K562 (cell line): ENCODE data around the gene PTGR2. TPM values are rescaled to one million over a fixed set of nuclear protein-coding genes. Genes with fewer than 3 reads are reported as not detected.
A peak's percentile ranks its signal among the peaks of the same experiment; 100 is the strongest.

Experiments
- CBFB ChIP-seq: sonication (generic); formaldehyde crosslinking; IDR thresholded peaks from 2 replicates; pipeline ENCODE4 v1.4.0; 2020; ENCODE audit warnings: mild to moderate bottlenecking, missing genetic modification reagents
- CEBPG ChIP-seq, 3 experiments: fragments of 200-800 bp in 1 of 3; sonication (Bioruptor generic) in 1 of 3; sonication (generic) in 1 of 3; formaldehyde crosslinking in 1 of 3; IDR thresholded peaks in 2 of 3; conservative IDR thresholded peaks in 1 of 3; 2 replicates each; pipeline versions ENCODE4 v1.6.1 to v1.8.0; 2016 to 2022; ENCODE audit warnings: missing compliant biosample characterization in 2 of 3, missing genetic modification characterization in 2 of 3, mild to moderate bottlenecking in 1 of 3, missing genetic modification reagents in 1 of 3
- KAT2B ChIP-seq: IDR thresholded peaks from one replicate; pipeline ENCODE4 v1.6.1; 2012; ENCODE audit warnings: low read depth, mild to moderate bottlenecking, control low read depth, inconsistent platforms, low read length, moderate library complexity
- KAT7 ChIP-seq: sonication (generic); formaldehyde crosslinking; IDR thresholded peaks from 2 replicates; pipeline ENCODE4 v1.8.0; 2022; ENCODE audit warnings: missing genetic modification reagents, mild to moderate bottlenecking, borderline replicate concordance
- MBD2 ChIP-seq: sonication (generic); IDR thresholded peaks from 2 replicates; pipeline ENCODE4 v1.6.1; 2016; ENCODE audit warnings: low read depth, borderline replicate concordance
- RFX7 ChIP-seq: fragments of 250-450 bp; sonication (Bioruptor Pico); IDR thresholded peaks from 2 replicates; pipeline ENCODE4 v1.5.1; 2021; ENCODE audit warnings: mild to moderate bottlenecking
- SIN3A ChIP-seq, 2 experiments: fragments of 150-350 bp in 1 of 2; IDR thresholded peaks; 2 replicates each; pipeline ENCODE4 v1.6.1; 2011 to 2016; ENCODE audit warnings: borderline replicate concordance in 2 of 2, low read depth in 2 of 2, low read length in 2 of 2, mild to moderate bottlenecking in 2 of 2, moderate library complexity in 2 of 2; ENCODE audit not compliant: control insufficient read depth in 1 of 2
- polyA plus RNA-seq, 8 experiments: library from polyadenylated mRNA; depleted of rRNA in 4 of 8; stranded (reverse) in 5 of 8; unstranded in 3 of 8; fragments of >200 nt; fragmentation: Nextera tagmentation in 2 of 8; fragmentation: Illumina TruSeq in 1 of 8; extraction: Ambion mirVana in 2 of 8; extraction: Trizol in 1 of 8; gene quantifications; 2 replicates each; pipeline versions ENCODE4 v1.2.1 to v1.2.3, GENCODE V29; 2011 to 2014; ENCODE audit warnings: inconsistent platforms in 1 of 8, missing spikeins in 1 of 8
- total RNA-seq, 7 experiments: library from RNA; depleted of rRNA in 6 of 7; stranded (reverse); fragments of >200 nt in 6 of 7; fragmentation: Illumina TruSeq in 2 of 7; extraction: Trizol in 2 of 7; gene quantifications; 2 replicates each; pipeline versions ENCODE4 v1.2.1 to v1.2.3, GENCODE V29; 2011 to 2021; ENCODE audit warnings: low replicate concordance in 1 of 7
- TF ChIP-seq, protein P1 (sequence below): fragments of 450-650 bp; IDR thresholded peaks from 2 replicates; pipeline ENCODE4 v1.6.1; 2016; ENCODE audit warnings: mild to moderate bottlenecking, moderate library complexity
- TF ChIP-seq, protein P2 (sequence below): fragments of 450-650 bp; IDR thresholded peaks from 2 replicates; pipeline ENCODE4 v1.6.1; 2016; ENCODE audit warnings: borderline replicate concordance
- TF ChIP-seq, protein P3 (sequence below): fragments of 200-800 bp; sonication (Bioruptor generic); IDR thresholded peaks from 2 replicates; pipeline ENCODE4 v1.6.1; 2017; ENCODE audit warnings: missing genetic modification characterization, missing compliant biosample characterization

PTGR2 gene
- total and polyA plus RNA-seq, 9 of the 15 experiments (the other 6 are each of a cell fraction or from before 2014, with no cell fraction given): 7.4 to 23.0 (median 13.0) TPM

DNA sequence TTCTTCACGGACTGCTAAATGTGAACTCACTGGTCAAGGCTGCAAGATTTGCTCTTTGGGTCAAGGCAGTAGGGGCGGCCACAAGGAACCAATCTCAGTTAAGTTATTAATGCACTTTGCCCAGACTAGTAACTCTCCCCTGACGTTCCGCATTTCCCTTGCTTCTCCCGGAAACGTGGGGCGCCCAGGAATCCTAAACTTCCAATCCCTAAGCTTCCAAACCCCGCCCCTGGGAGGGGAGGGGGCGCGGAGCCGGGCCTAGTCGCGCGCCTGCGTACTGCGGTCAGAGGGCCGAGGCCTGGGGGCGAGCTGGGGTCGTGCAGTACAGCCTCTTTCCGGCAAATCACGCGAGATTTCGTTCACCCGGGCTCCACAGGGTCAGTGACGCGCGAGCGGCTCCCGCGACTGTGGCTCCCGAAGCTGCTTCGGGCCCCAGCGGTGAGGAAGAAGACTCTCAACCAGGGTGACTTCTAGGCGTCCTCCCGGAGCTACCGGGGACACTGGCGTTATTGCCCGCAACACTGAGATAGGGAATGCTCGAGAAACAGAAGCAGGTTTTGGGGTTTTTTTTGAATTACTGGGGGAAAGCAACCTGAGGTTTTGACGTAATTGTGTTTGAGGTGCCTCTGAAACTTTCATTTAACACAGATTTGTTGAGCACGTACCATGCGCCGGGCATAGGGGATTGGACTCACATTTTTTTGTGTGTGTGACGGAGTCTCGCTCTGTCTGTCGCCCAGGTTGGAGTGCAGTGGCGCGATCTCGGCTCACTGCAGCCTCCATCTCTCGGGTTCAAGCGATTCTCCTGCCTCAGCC, at the start of gene PTGR2 (continued):
- TF ChIP-seq, protein P1, sequence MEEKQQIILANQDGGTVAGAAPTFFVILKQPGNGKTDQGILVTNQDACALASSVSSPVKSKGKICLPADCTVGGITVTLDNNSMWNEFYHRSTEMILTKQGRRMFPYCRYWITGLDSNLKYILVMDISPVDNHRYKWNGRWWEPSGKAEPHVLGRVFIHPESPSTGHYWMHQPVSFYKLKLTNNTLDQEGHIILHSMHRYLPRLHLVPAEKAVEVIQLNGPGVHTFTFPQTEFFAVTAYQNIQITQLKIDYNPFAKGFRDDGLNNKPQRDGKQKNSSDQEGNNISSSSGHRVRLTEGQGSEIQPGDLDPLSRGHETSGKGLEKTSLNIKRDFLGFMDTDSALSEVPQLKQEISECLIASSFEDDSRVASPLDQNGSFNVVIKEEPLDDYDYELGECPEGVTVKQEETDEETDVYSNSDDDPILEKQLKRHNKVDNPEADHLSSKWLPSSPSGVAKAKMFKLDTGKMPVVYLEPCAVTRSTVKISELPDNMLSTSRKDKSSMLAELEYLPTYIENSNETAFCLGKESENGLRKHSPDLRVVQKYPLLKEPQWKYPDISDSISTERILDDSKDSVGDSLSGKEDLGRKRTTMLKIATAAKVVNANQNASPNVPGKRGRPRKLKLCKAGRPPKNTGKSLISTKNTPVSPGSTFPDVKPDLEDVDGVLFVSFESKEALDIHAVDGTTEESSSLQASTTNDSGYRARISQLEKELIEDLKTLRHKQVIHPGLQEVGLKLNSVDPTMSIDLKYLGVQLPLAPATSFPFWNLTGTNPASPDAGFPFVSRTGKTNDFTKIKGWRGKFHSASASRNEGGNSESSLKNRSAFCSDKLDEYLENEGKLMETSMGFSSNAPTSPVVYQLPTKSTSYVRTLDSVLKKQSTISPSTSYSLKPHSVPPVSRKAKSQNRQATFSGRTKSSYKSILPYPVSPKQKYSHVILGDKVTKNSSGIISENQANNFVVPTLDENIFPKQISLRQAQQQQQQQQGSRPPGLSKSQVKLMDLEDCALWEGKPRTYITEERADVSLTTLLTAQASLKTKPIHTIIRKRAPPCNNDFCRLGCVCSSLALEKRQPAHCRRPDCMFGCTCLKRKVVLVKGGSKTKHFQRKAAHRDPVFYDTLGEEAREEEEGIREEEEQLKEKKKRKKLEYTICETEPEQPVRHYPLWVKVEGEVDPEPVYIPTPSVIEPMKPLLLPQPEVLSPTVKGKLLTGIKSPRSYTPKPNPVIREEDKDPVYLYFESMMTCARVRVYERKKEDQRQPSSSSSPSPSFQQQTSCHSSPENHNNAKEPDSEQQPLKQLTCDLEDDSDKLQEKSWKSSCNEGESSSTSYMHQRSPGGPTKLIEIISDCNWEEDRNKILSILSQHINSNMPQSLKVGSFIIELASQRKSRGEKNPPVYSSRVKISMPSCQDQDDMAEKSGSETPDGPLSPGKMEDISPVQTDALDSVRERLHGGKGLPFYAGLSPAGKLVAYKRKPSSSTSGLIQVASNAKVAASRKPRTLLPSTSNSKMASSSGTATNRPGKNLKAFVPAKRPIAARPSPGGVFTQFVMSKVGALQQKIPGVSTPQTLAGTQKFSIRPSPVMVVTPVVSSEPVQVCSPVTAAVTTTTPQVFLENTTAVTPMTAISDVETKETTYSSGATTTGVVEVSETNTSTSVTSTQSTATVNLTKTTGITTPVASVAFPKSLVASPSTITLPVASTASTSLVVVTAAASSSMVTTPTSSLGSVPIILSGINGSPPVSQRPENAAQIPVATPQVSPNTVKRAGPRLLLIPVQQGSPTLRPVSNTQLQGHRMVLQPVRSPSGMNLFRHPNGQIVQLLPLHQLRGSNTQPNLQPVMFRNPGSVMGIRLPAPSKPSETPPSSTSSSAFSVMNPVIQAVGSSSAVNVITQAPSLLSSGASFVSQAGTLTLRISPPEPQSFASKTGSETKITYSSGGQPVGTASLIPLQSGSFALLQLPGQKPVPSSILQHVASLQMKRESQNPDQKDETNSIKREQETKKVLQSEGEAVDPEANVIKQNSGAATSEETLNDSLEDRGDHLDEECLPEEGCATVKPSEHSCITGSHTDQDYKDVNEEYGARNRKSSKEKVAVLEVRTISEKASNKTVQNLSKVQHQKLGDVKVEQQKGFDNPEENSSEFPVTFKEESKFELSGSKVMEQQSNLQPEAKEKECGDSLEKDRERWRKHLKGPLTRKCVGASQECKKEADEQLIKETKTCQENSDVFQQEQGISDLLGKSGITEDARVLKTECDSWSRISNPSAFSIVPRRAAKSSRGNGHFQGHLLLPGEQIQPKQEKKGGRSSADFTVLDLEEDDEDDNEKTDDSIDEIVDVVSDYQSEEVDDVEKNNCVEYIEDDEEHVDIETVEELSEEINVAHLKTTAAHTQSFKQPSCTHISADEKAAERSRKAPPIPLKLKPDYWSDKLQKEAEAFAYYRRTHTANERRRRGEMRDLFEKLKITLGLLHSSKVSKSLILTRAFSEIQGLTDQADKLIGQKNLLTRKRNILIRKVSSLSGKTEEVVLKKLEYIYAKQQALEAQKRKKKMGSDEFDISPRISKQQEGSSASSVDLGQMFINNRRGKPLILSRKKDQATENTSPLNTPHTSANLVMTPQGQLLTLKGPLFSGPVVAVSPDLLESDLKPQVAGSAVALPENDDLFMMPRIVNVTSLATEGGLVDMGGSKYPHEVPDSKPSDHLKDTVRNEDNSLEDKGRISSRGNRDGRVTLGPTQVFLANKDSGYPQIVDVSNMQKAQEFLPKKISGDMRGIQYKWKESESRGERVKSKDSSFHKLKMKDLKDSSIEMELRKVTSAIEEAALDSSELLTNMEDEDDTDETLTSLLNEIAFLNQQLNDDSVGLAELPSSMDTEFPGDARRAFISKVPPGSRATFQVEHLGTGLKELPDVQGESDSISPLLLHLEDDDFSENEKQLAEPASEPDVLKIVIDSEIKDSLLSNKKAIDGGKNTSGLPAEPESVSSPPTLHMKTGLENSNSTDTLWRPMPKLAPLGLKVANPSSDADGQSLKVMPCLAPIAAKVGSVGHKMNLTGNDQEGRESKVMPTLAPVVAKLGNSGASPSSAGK: no peak
- TF ChIP-seq KAT7 (CRISPR knock-in tag) (peak; percentile 27; the same call in 1 of the 2 replicates), CEBPG (CRISPR knock-in tag; IDR thresholded peaks at IDR 0.05) (no peak), CEBPG (tag; conservative IDR thresholded peaks at IDR 0.05 in 1 of 2, IDR thresholded peaks at IDR 0.05 in 1 of 2) (no peak), KAT2B (no peak), MBD2 (0 out of 2 replicates have a peak, but pooled peaks have one; percentile 19), CBFB (no peak), RFX7 (CRISPR knock-in tag) (no peak), SIN3A (IDR thresholded peaks at IDR 0.05; ENCODE audit: borderline replicate concordance in 2 of 2, control insufficient read depth in 1 of 2, low read depth in 2 of 2, low read length in 2 of 2) (no peak)
- TF ChIP-seq, protein P2, sequence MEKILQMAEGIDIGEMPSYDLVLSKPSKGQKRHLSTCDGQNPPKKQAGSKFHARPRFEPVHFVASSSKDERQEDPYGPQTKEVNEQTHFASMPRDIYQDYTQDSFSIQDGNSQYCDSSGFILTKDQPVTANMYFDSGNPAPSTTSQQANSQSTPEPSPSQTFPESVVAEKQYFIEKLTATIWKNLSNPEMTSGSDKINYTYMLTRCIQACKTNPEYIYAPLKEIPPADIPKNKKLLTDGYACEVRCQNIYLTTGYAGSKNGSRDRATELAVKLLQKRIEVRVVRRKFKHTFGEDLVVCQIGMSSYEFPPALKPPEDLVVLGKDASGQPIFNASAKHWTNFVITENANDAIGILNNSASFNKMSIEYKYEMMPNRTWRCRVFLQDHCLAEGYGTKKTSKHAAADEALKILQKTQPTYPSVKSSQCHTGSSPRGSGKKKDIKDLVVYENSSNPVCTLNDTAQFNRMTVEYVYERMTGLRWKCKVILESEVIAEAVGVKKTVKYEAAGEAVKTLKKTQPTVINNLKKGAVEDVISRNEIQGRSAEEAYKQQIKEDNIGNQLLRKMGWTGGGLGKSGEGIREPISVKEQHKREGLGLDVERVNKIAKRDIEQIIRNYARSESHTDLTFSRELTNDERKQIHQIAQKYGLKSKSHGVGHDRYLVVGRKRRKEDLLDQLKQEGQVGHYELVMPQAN: no peak
- TF ChIP-seq, protein P3, sequence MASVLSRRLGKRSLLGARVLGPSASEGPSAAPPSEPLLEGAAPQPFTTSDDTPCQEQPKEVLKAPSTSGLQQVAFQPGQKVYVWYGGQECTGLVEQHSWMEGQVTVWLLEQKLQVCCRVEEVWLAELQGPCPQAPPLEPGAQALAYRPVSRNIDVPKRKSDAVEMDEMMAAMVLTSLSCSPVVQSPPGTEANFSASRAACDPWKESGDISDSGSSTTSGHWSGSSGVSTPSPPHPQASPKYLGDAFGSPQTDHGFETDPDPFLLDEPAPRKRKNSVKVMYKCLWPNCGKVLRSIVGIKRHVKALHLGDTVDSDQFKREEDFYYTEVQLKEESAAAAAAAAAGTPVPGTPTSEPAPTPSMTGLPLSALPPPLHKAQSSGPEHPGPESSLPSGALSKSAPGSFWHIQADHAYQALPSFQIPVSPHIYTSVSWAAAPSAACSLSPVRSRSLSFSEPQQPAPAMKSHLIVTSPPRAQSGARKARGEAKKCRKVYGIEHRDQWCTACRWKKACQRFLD: peak; percentile 58; the same call in 1 of the 2 replicates
